B cell (primary cell): ENCODE data around the gene HOXA9. TPM values are rescaled to one million over a fixed set of nuclear protein-coding genes. Genes with fewer than 3 reads are reported as not detected.
A peak's percentile ranks its signal among the peaks of the same experiment; 100 is the strongest.

Experiments used
- ATAC-seq: fragments of 200-7000 bp; cut with Tn5 transposase; one replicate; pipeline ENCODE4 v1.10.0; 2021; ENCODE audit warnings: low read depth, mild to moderate bottlenecking, moderate number of reproducible peaks, moderate library complexity
- CTCF ChIA-PET: fragments of 350-600 bp; sonication (Branson Sonifier 250); formaldehyde crosslinking; loops from one replicate; lab custom pipeline; 2021; ENCODE audit warnings: antibody characterized with exemption, inconsistent platforms; lab: Charles Lee
- POLR2A ChIA-PET: fragments of 350-600 bp; sonication (Branson Sonifier 250); formaldehyde crosslinking; loops from one replicate; lab custom pipeline; 2021; ENCODE audit warnings: antibody characterized with exemption; lab: Charles Lee
- DNase-seq: peaks from one replicate; pipeline ENCODE4 v3.0.0; 2013
- H2AFZ ChIP-seq: 2 replicates; pipeline ENCODE4 v1.6.1; 2012; ENCODE audit warnings: mild to moderate bottlenecking, low read depth, low read length; ENCODE audit not compliant: insufficient read depth, poor library complexity, severe bottlenecking
- H3K27ac ChIP-seq, 2 donors: 1 replicate in 1 of 2; 2 replicates in 1 of 2; pipeline ENCODE4 v1.5.1; 2012 to 2013; ENCODE audit warnings: low read length in 2 of 2, mild to moderate bottlenecking in 2 of 2, moderate library complexity in 1 of 2
- H3K27me3 ChIP-seq, 4 experiments: fragments of 200-600 bp in 1 of 4; sonication (generic) in 1 of 4; replicated peaks in 1 of 4; 1 replicate in 2 of 4; 2 replicates in 2 of 4; pipeline versions ENCODE4 v1.6.1 to v1.7.0; 2013 to 2016; ENCODE audit warnings: low read length in 3 of 4, mild to moderate bottlenecking in 2 of 4, mixed read lengths in 1 of 4, moderate library complexity in 1 of 4; ENCODE audit not compliant: insufficient read depth in 4 of 4, control insufficient read depth in 3 of 4; ENCODE audit errors: control extremely low read depth in 1 of 4
- H3K36me3 ChIP-seq, 2 experiments: replicated peaks in 1 of 2; 1 replicate in 1 of 2; 2 replicates in 1 of 2; pipeline versions ENCODE4 v1.6.1 to v1.7.1; 2013; ENCODE audit warnings: low read length in 1 of 2; ENCODE audit not compliant: insufficient read depth in 2 of 2, control insufficient read depth in 1 of 2; ENCODE audit errors: control extremely low read depth in 1 of 2, extremely low read depth in 1 of 2
- H3K4me1 ChIP-seq, 2 donors: fragments of 200-600 bp in 1 of 2; sonication (generic) in 1 of 2; 1 replicate in 1 of 2; 2 replicates in 1 of 2; pipeline versions ENCODE4 v1.5.1 to v1.6.1; 2013 to 2017; ENCODE audit warnings: low read length in 2 of 2; ENCODE audit not compliant: control insufficient read depth in 2 of 2, insufficient read depth in 2 of 2
- H3K4me2 ChIP-seq: replicated peaks from 2 replicates; pipeline ENCODE3; 2012; ENCODE audit warnings: mild to moderate bottlenecking, low read depth, low read length; ENCODE audit not compliant: poor library complexity, severe bottlenecking
- H3K4me3 ChIP-seq, 5 experiments: fragments of 200-600 bp in 1 of 5; sonication (generic) in 1 of 5; 1 replicate in 3 of 5; 2 replicates in 2 of 5; pipeline versions ENCODE4 v1.5.1 to v1.7.0; 2011 to 2016; ENCODE audit warnings: low read length in 4 of 5, mild to moderate bottlenecking in 4 of 5, low read depth in 2 of 5, control low read depth in 1 of 5, moderate library complexity in 1 of 5; ENCODE audit not compliant: insufficient read depth in 1 of 5; ENCODE audit errors: control extremely low read depth in 1 of 5, extremely low read depth in 1 of 5
- H3K79me2 ChIP-seq: fragments of 200-600 bp; sonication (generic); one replicate; pipeline ENCODE4 v1.6.0; 2016; ENCODE audit warnings: low read length; ENCODE audit not compliant: control insufficient read depth, insufficient read depth
- H3K9ac ChIP-seq: fragments of 200-600 bp; sonication (generic); 2 replicates; pipeline ENCODE4 v1.6.1; 2017; ENCODE audit warnings: mild to moderate bottlenecking, low read length, moderate library complexity
- H3K9me3 ChIP-seq, 3 donors: one replicate each; pipeline versions ENCODE4 v1.6.1 to v1.7.1; 2013; ENCODE audit warnings: low read length in 2 of 3; ENCODE audit not compliant: control insufficient read depth in 2 of 3, insufficient read depth in 1 of 3; ENCODE audit errors: control extremely low read depth in 1 of 3
- H4K20me1 ChIP-seq: 2 replicates; pipeline ENCODE4 v1.6.0; 2012; ENCODE audit warnings: mild to moderate bottlenecking, low read length; ENCODE audit not compliant: insufficient read depth, control insufficient read depth, poor library complexity, severe bottlenecking
- H3K27ac Mint-ChIP-seq: one replicate; pipeline ENCODE4 v1.8.0; 2021; ENCODE audit warnings: mixed read lengths
- H3K27me3 Mint-ChIP-seq: one replicate; pipeline ENCODE4 v1.8.0; 2021; ENCODE audit warnings: mixed read lengths
- H3K4me1 Mint-ChIP-seq: one replicate; pipeline ENCODE4 v1.8.0; 2021; ENCODE audit warnings: mixed read lengths
- H3K4me3 Mint-ChIP-seq: one replicate; pipeline ENCODE4 v1.8.0; 2021; ENCODE audit warnings: mixed read lengths
- H3K9me3 Mint-ChIP-seq: one replicate; pipeline ENCODE4 v1.8.0; 2022; ENCODE audit warnings: mixed read lengths; ENCODE audit not compliant: insufficient read depth
- CTCF ChIP-seq: fragments of 200-600 bp; IDR thresholded peaks from one replicate; pipeline ENCODE4 v1.8.0; 2022; ENCODE audit warnings: antibody characterized with exemption, mild to moderate bottlenecking
- EZH2 ChIP-seq: IDR thresholded peaks from 2 replicates; pipeline ENCODE4 v1.6.1; 2012; ENCODE audit warnings: borderline replicate concordance, low read depth, mild to moderate bottlenecking, moderate library complexity, low read length; ENCODE audit not compliant: insufficient read depth, poor library complexity, severe bottlenecking
- WGBS: methylation state at CpG from one replicate; pipeline ENCODE4 v1.1.5; 2013; ENCODE audit warnings: missing lambda C conversion rate; ENCODE audit not compliant: insufficient coverage; 5-methylcytosine and 5-hydroxymethylcytosine counted together
- intact Hi-C: fragments of 100-400 bp; cut with micrococcal nuclease; formaldehyde crosslinking; loops from one replicate; pipeline ENCODE4 v1.10.0; 2022
- polyA plus RNA-seq: library from polyadenylated mRNA; depleted of rRNA; stranded (reverse); fragments of >200 nt; gene quantifications from 2 replicates; pipeline ENCODE4 v1.2.3, GENCODE V29; 2012
- total RNA-seq, 2 donors: library from RNA; stranded (reverse); fragments of 120-200 nt in 1 of 2; gene quantifications; 1 replicate in 1 of 2; 2 replicates in 1 of 2; pipeline versions ENCODE4 v1.2.3 to v1.2.4, GENCODE V29; 2013 to 2022

The HOXA9 gene
- total and polyA plus RNA-seq, 2 donors (not counting 1 experiment from before 2014, with no cell fraction given), result 0.07 TPM; not detected in 1

DNA sequence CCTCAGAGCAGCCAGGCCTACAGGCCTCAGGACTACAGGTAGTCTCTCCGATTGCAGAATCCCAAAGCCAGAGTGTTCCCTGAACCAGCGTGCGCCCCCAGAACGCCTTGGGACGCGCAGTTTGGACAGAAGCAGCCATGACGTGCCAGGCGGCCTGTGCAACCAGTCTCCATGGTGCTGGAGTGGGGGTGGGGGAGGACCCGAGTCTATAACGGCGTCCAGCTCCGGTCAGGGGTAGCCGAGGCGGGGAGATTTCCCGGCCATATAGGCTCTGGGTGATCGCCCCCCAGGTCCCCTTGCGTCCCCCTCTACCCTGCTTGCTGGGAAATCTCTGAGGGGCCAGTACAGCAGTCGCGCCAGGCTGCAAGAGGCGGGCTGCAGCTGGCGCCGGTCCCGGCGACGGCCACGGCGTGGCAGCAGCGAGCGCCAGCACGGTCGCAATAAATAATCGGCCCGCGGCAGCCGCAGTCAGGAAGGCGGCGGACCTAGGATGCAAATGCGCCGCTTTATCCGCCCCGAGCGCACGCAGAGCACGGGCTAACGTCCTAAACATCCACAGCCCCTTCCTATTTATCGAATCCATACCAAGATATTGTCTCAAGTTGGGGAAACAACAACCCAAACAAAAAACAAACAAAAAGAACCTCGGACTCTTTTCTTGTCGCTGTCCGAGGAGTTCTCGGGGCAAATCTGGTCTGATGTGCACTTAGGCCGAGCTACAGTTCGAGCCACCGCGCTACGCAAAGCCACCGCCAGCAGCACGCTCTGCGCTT is 14.6 kb downstream of the HOXA9 start:
- H3K36me3 ChIP-seq, result no peaks in the 10 kb centered on the region
- WGBS, result under 1% methylated on average over 58 of the region's 58 CpGs
- POLR2A ChIA-PET, result interaction anchor here (0.5 to 1.0 kb wide), 2 partner anchors 23 to 956 kb away, joined by 3 read pairs; no protein-coding TSS in a partner anchor
- peak overlapping the region; percentile 83 for H3K4me3 Mint-ChIP-seq
- H4K20me1 ChIP-seq, result peaks cover 10% of the 10 kb centered on the region
- DNase-seq (peak; percentile 86), ATAC-seq (peak; percentile 86)
- H3K27me3 ChIP-seq, result peaks cover 0 to 99% (median 85%) of the 10 kb centered on the region in 4 experiments
- peak; percentile 88 for TF ChIP-seq CTCF
- TF ChIP-seq EZH2, result peak; percentile 35
- H3K9me3 Mint-ChIP-seq, result no peaks in the 10 kb centered on the region
- CTCF ChIA-PET, result interaction anchor here (0.6 to 6.9 kb wide), 19 partner anchors 8 to 1299 kb away, joined by 3 to 52 read pairs (median 3); no protein-coding TSS in a partner anchor
- no peaks in the 10 kb centered on the region for H3K79me2 ChIP-seq
- intact Hi-C loops, result loop anchor here (1.0 to 5.0 kb wide), 3 partner anchors 37 to 770 kb away; partner anchors contain the start of gene HOXA11
- H3K9me3 ChIP-seq, result peaks cover 0 to 84% (median 11%) of the 10 kb centered on the region in 3 donors
- peak overlapping the region; percentile 79 for H3K4me2 ChIP-seq
- no peak overlapping the region for H3K27ac ChIP-seq
- H3K9ac ChIP-seq, result peak overlapping the region; percentile 30
- peaks cover 43% of the 10 kb centered on the region for H3K4me1 Mint-ChIP-seq
- H3K27ac Mint-ChIP-seq, result peak overlapping the region; percentile 73
- peaks cover 62 to 71% of the 10 kb centered on the region in 2 donors for H3K4me1 ChIP-seq
- H3K4me3 ChIP-seq, result peak overlapping the region; percentile 26 to 48 (median 34)
- H3K27me3 Mint-ChIP-seq, result peaks cover 74% of the 10 kb centered on the region
- peak overlapping the region; percentile 50 for H2AFZ ChIP-seq
